Measurements from ENCODE around the gene SELPLG.

Gene SELPLG

DNA sequence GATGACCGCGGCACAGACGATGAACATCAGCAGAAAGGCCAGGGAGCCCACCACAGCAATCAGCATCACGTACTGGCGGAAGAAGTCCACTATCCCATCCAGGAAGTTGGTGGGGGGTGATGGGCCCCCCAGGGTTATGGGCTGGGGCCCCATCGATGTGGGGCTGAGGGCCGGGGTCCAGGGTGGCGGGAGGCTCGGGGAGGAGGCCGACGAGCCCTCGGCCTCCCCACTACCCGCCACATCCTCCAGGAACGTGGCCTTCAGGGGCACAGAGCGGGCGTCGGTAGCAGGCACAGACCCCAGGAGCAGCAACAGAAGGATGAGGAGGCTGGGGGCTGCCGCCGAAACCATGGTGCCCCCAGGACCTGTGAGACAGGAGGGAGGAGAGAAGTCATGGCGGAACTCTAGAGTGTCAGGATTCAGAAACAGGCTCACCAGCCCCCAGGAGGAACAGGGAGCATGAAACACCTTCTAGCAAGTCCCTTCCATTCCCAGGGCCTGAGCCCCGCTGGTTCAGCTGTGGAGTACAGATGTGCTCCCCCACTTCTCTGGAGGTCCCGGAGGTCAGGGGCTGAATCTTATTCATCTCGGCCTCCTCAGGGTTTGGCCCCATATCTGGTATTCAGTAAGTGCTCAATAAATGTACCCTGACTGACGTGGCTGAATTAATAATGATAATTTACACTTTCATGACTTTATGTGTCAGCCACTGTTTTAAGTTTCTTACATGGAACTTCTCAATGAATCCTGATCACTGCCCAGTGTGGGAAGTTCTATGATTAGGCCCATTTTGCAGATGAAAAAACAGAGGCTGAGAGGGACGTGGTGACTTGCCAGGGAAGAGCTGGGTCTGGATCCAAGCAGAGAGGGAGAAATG is 41.4 kb downstream of the SELPLG start:
- TF ChIP-seq, protein P1, sequence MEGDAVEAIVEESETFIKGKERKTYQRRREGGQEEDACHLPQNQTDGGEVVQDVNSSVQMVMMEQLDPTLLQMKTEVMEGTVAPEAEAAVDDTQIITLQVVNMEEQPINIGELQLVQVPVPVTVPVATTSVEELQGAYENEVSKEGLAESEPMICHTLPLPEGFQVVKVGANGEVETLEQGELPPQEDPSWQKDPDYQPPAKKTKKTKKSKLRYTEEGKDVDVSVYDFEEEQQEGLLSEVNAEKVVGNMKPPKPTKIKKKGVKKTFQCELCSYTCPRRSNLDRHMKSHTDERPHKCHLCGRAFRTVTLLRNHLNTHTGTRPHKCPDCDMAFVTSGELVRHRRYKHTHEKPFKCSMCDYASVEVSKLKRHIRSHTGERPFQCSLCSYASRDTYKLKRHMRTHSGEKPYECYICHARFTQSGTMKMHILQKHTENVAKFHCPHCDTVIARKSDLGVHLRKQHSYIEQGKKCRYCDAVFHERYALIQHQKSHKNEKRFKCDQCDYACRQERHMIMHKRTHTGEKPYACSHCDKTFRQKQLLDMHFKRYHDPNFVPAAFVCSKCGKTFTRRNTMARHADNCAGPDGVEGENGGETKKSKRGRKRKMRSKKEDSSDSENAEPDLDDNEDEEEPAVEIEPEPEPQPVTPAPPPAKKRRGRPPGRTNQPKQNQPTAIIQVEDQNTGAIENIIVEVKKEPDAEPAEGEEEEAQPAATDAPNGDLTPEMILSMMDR (IDR thresholded peaks at IDR 0.05), result no peak

DNA sequence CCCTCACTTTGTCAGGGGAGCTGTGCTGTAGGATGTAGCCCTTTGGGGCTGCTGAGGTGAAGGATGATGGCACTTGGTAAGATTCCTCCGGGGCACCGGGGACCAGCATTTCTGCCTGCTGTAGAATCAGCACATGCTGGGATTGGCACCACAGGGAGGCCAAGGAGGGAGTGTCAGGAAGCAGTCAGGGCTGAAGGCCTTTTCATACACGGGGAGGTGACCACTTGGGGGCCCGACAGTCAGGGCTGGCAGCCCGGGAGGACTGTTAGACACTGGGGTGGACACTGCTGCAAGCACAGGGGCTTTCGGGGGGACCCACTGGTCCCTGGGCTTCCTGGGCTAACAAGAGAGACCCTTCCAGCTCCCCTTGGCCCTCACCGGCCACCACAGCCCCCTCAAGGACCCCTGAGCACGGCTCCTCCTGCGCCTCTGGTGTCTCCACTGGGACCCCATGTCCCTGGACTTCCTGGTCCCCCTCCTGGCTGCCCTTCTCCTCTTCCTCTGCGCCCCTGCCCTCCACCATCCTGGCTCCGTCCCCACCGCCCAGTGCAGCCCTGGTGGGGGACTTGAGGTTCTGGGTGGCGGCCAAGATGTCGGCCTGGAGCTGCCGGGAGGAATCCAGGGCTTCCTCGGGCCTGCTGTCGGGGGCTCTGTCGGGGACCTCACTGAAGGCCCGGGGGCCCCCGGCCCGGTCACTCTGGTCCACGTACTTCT is 42.3 kb downstream of the SELPLG start:
- TF ChIP-seq, protein P1 (IDR thresholded peaks at IDR 0.05), result no peak

DNA sequence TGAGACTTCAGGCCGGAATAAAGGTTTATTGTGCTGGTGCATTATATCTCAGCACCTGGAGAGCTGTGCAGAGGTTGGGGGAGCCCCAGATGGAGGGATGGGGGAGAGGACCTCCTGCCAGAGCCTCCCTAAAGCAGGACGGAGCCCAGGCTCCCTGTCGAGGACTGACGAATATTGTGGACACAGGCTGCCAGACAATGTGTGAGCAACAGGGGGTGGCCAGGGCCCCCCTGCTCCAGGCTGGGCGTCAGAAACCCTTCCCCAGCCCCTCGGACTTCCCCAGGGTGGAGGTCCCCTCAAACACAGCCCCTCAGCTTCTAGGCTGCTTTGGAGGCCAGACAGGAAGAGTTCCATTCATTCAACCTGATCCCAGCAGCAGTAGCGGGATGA is 43.9 kb downstream of the SELPLG start:
- TF ChIP-seq, protein P1 (IDR thresholded peaks at IDR 0.05), result no peak

DNA sequence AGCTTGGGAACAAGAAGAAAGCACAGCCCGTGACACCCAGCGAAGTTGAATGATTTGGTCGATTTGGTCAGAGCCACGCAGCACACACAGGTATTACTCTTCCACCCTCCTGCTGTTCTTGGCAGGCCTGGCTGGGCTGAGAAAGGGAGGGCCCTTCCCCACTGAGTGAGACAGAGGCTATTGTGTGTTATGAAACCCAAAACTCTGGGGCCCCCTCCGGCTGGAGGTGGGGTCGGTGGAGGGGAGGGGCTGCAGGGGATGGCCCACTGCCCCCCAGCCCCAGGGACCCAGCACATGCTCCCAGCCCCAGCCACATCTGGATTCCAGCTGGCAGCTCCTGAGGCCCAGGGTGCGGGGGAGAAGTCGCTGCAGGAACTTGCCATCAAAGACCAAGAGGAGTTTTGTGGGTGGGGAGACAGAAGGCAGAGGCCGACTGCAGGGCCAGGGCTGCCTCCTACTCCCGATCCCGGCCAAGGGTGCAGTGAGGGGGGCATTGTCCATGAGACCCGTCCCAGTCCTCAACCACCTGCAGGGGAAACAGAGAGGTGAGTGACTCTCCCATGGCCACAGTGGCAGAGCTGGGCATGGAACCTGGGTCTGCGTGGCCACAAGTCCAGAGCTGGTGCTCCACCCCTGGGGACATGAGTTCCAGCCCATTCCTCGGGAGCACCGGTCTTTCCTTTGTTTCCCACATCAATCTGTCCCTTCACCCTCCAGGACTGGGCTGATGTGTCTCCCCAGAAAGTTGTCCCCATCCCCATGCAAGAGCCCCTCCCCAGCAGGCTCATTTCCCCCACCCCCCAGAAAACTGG is 44.5 kb downstream of the SELPLG start:
- TF ChIP-seq, protein P1 (IDR thresholded peaks at IDR 0.05), result no peak

GRCh38 chr12:108587826-108588225 is 45.9 kb downstream of the SELPLG start:
- TF ChIP-seq, protein P1 (IDR thresholded peaks at IDR 0.05), result no peak

DNA sequence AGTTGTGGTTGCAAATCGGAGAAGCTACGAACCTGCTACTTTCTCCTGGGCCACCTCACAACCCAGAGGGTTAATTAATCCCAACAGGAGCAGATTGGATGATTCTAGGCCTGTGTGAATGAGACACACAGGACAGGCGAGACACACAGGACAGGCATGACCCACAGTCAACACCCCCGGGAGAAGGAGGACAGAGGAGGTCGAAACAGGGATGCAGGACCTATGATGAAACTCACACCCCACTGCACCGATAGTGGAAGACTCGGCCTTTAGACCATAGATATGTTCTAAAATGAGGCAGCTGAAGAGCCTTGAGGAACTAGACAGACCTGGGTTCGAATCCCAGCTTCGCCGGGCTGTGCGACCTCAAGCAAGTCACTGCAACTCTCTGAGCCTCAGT is 47.4 kb downstream of the SELPLG start:
- TF ChIP-seq, protein P1 (IDR thresholded peaks at IDR 0.05), result no peak

GRCh38 chr12:108585864-108586263 is 47.8 kb downstream of the SELPLG start:
- TF ChIP-seq, protein P1 (IDR thresholded peaks at IDR 0.05), result no peak
